ENCODE measurements around the gene ZNF12. TPM values are rescaled to one million over a fixed set of nuclear protein-coding genes. Genes with fewer than 3 reads are reported as not detected.

The ZNF12 gene
- total RNA-seq, 1 donor from 2014 or later, result 30.8 TPM

DNA sequence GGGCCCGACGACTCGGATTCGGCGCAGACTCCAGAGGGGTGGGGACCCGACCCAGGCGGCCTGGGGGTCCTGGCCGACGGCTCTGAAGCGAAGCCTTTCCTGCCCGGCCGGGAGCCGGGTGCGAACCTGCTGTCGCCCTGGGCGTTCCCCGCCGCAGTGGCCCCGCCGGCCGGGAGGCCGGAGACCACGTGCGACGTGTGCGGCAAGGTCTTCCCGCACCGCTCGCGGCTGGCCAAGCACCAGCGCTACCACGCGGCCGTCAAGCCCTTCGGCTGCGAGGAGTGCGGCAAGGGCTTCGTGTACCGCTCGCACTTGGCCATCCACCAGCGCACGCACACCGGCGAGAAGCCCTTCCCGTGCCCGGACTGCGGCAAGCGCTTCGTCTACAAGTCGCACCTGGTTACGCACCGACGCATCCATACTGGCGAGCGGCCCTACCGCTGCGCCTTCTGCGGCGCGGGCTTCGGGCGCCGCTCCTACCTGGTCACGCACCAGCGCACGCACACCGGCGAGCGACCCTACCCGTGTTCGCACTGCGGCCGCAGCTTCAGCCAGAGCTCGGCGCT, 54.2 kb downstream of the ZNF12 start:
- H3K9me3 Mint-ChIP-seq (ENCODE audit: unreplicated experiment), result no peaks in the 10 kb centered on the region
- DNase-seq (ENCODE audit: low spot score), result no peak
- H3K4me1 Mint-ChIP-seq (ENCODE audit: unreplicated experiment), result no peaks in the 10 kb centered on the region
- peaks cover 6% of the 10 kb centered on the region for H3K27me3 Mint-ChIP-seq (ENCODE audit: unreplicated experiment)
- H3K36me3 Mint-ChIP-seq (ENCODE audit: low read depth, unreplicated experiment), result peaks cover 26% of the 10 kb centered on the region
- no peak overlapping the region for H3K4me3 Mint-ChIP-seq (ENCODE audit: unreplicated experiment)
- H3K27ac Mint-ChIP-seq (ENCODE audit: unreplicated experiment), result no peak overlapping the region
- TF ChIP-seq CTCF (IDR thresholded peaks at IDR 0.05; ENCODE audit: unreplicated experiment), result no peak

DNA sequence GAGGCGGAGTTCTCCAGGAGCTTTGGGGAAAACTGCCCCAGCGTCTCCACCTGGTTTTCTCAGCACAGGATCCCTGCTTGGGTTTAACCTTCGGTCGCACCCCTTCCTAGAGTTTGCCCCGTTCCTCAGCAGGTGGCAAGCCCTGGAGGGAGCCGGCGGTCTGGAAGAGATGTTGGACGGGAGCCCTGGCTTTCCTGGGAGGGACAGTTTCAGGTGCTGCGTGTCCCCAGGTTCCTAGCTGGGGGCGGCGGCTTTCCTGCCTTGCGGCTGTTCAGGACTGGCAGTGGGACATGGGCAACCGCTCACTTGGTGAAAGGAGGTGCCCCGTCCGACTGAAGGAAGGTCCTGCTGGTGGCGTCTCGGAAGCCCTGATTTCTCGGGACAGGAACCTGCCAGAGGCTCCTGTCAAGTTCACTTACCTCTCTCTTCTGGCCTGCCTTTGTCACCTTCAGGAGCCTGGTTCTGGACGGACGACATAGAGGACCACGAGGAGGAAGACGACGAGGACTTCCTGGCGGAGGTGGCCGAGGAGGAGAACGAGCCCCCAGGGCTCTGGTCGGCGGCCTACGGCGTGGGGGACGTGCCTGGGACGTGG, 54.8 kb downstream of the ZNF12 start:
- peaks cover 26% of the 10 kb centered on the region for H3K36me3 Mint-ChIP-seq (ENCODE audit: low read depth, unreplicated experiment)
- no peak overlapping the region for H3K4me3 Mint-ChIP-seq (ENCODE audit: unreplicated experiment)
- TF ChIP-seq CTCF (IDR thresholded peaks at IDR 0.05; ENCODE audit: unreplicated experiment), result no peak
- peaks cover 5% of the 10 kb centered on the region for H3K27me3 Mint-ChIP-seq (ENCODE audit: unreplicated experiment)
- no peak overlapping the region for H3K27ac Mint-ChIP-seq (ENCODE audit: unreplicated experiment)
- no peaks in the 10 kb centered on the region for H3K4me1 Mint-ChIP-seq (ENCODE audit: unreplicated experiment)
- no peak for DNase-seq (ENCODE audit: low spot score)
- H3K9me3 Mint-ChIP-seq (ENCODE audit: unreplicated experiment), result no peaks in the 10 kb centered on the region

DNA sequence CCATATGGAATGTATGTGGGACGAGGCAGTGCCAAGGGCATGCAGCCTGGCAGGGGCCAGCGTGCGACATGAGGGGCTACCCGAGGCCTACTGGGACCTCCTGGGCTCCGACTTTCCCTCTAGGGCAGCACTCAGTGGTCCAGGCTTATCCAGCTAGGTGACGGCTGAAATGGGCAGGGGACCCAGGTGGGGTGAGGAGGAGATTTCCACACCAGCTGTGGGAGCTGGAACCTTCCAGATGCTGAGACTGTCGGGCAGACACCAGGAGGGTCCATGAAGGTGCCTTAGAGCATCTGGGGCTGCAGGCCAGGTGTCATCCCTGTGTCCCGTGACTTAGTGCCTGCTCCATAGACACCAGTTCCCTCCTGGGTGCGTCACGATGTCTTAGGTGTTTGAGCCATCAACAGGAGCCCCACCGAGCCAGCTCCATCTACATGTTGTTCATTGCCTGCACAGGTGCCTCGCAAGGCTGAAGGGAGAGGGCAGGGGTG, 56.2 kb downstream of the ZNF12 start:
- no peaks in the 10 kb centered on the region for H3K9me3 Mint-ChIP-seq (ENCODE audit: unreplicated experiment)
- peaks cover 26% of the 10 kb centered on the region for H3K36me3 Mint-ChIP-seq (ENCODE audit: low read depth, unreplicated experiment)
- TF ChIP-seq CTCF (IDR thresholded peaks at IDR 0.05; ENCODE audit: unreplicated experiment), result no peak
- no peak for DNase-seq (ENCODE audit: low spot score)
- peaks cover 6% of the 10 kb centered on the region for H3K27me3 Mint-ChIP-seq (ENCODE audit: unreplicated experiment)
- H3K27ac Mint-ChIP-seq (ENCODE audit: unreplicated experiment), result no peak overlapping the region
- H3K4me1 Mint-ChIP-seq (ENCODE audit: unreplicated experiment), result no peaks in the 10 kb centered on the region
- peak overlapping the region; percentile 47 for H3K4me3 Mint-ChIP-seq (ENCODE audit: unreplicated experiment)

GRCh38 chr7:6650086-6650485, 56.7 kb downstream of the ZNF12 start:
- Mint-ChIP-seq H3K9me3 (ENCODE audit: unreplicated experiment) (no peaks in the 10 kb centered on the region), H3K27ac (ENCODE audit: unreplicated experiment) (no peak overlapping the region), H3K4me3 (ENCODE audit: unreplicated experiment) (peak overlapping the region; percentile 47), H3K36me3 (ENCODE audit: low read depth, unreplicated experiment) (peaks cover 22% of the 10 kb centered on the region), H3K27me3 (ENCODE audit: unreplicated experiment) (peaks cover 10% of the 10 kb centered on the region), H3K4me1 (ENCODE audit: unreplicated experiment) (no peaks in the 10 kb centered on the region)
- DNase-seq (ENCODE audit: low spot score), result no peak
- no peak for TF ChIP-seq CTCF (IDR thresholded peaks at IDR 0.05; ENCODE audit: unreplicated experiment)

GRCh38 chr7:6649241-6649961, 57.3 kb downstream of the ZNF12 start:
- Mint-ChIP-seq H3K27me3 (ENCODE audit: unreplicated experiment) (peaks cover 11% of the 10 kb centered on the region), H3K36me3 (ENCODE audit: low read depth, unreplicated experiment) (peaks cover 17% of the 10 kb centered on the region), H3K4me3 (ENCODE audit: unreplicated experiment) (no peak overlapping the region), H3K9me3 (ENCODE audit: unreplicated experiment) (no peaks in the 10 kb centered on the region), H3K27ac (ENCODE audit: unreplicated experiment) (no peak overlapping the region), H3K4me1 (ENCODE audit: unreplicated experiment) (no peaks in the 10 kb centered on the region)
- no peak for TF ChIP-seq CTCF (IDR thresholded peaks at IDR 0.05; ENCODE audit: unreplicated experiment)
- no peak for DNase-seq (ENCODE audit: low spot score)

Measured in endothelial cell (in vitro differentiated cells).